Measurements from ENCODE around the gene FAM149A. TPM values are rescaled to one million over a fixed set of nuclear protein-coding genes. Genes with fewer than 3 reads are reported as not detected.

Gene FAM149A
- total and polyA plus RNA-seq, 2 donors (not counting 1 experiment from before 2014, with no cell fraction given), result 5.6 to 9.4 TPM

DNA sequence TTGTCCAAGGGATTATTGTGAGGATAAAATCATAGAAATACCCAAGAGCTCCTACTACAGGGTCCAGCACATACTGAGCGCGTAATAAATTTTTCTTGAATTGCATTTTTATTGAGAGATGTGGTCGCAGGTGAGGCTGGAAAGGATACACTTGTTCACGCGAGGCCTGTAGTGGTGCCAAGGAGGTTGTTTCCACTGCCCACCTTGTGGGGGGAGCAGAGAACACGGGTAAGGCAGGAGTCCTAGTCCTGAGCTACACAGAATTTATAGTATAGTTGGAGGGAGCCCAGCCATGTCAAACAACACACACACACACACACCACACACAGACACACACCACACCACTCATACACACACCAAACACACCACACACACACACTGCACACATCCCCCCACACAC is 55.1 kb downstream of the FAM149A start:
- H3K9ac ChIP-seq (ENCODE audit: insufficient read depth, low read length), result no peak overlapping the region
- no peaks in the 10 kb centered on the region for H4K20me1 ChIP-seq (ENCODE audit: control insufficient read depth, extremely low read depth, insufficient read depth, low read length)
- no peaks in the 10 kb centered on the region for H3K79me2 ChIP-seq (ENCODE audit: control insufficient read depth, insufficient read depth, low read length)
- H3K4me2 ChIP-seq (ENCODE audit: extremely low read depth, insufficient read depth, low read length), result no peak overlapping the region
- no peak for DNase-seq (ENCODE audit: low read depth in 2 of 2)
- H3K9me3 ChIP-seq (ENCODE audit: control insufficient read depth, insufficient read depth, low read depth, low read length), result no peaks in the 10 kb centered on the region
- no peaks in the 10 kb centered on the region for H3K4me1 ChIP-seq (ENCODE audit: control insufficient read depth, extremely low read depth, insufficient read depth, low read length)
- H3K27me3 ChIP-seq (ENCODE audit: control insufficient read depth, insufficient read depth, low read length), result no peaks in the 10 kb centered on the region
- H3K4me3 ChIP-seq (replicated peaks in 1 of 4; ENCODE audit: control extremely low read depth in 1 of 4, insufficient read depth in 1 of 4, low read depth in 3 of 4, low read length in 4 of 4), result no peak overlapping the region
- no peak overlapping the region for H3K27ac ChIP-seq (ENCODE audit: insufficient read depth, low read length)
- H3K36me3 ChIP-seq (ENCODE audit: control insufficient read depth, insufficient read depth, low read length), result no peaks in the 10 kb centered on the region
- H2AFZ ChIP-seq (ENCODE audit: low read length), result no peak overlapping the region
- TF ChIP-seq EZH2 (IDR thresholded peaks at IDR 0.05; ENCODE audit: low read length, missing control alignments), result no peak
- TF ChIP-seq, protein P1, sequence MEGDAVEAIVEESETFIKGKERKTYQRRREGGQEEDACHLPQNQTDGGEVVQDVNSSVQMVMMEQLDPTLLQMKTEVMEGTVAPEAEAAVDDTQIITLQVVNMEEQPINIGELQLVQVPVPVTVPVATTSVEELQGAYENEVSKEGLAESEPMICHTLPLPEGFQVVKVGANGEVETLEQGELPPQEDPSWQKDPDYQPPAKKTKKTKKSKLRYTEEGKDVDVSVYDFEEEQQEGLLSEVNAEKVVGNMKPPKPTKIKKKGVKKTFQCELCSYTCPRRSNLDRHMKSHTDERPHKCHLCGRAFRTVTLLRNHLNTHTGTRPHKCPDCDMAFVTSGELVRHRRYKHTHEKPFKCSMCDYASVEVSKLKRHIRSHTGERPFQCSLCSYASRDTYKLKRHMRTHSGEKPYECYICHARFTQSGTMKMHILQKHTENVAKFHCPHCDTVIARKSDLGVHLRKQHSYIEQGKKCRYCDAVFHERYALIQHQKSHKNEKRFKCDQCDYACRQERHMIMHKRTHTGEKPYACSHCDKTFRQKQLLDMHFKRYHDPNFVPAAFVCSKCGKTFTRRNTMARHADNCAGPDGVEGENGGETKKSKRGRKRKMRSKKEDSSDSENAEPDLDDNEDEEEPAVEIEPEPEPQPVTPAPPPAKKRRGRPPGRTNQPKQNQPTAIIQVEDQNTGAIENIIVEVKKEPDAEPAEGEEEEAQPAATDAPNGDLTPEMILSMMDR (conservative IDR thresholded peaks at IDR 0.05 in 1 of 2, IDR thresholded peaks at IDR 0.05 in 1 of 2; ENCODE audit: low read depth in 1 of 2, low read length in 2 of 2), result no peak

DNA sequence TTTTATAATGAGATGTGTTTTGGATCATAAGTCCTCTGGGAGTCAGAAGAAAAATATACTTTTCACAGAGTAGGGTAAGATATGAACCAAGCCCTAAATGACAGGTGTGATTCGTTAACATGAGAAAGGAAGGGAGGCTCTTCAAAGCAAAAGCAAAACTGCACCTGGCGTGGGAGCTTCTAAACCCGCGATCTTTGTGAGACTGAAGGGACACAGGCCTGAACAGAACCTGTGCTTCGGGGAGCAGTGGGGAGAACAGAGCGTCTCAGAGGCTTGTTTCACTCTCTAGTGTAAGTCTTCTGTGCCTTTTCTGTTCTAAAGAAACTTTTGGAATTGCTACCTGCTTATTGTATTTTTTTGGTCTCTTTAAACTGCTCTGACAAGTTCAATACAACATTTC is 56.6 kb downstream of the FAM149A start:
- Histone ChIP-seq H3K9ac (ENCODE audit: insufficient read depth, low read length) (no peak overlapping the region), H4K20me1 (ENCODE audit: control insufficient read depth, extremely low read depth, insufficient read depth, low read length) (no peaks in the 10 kb centered on the region)
- no peak for TF ChIP-seq EZH2 (IDR thresholded peaks at IDR 0.05; ENCODE audit: low read length, missing control alignments)
- TF ChIP-seq, protein P1 (conservative IDR thresholded peaks at IDR 0.05 in 1 of 2, IDR thresholded peaks at IDR 0.05 in 1 of 2; ENCODE audit: low read depth in 1 of 2, low read length in 2 of 2), result no peak

DNA sequence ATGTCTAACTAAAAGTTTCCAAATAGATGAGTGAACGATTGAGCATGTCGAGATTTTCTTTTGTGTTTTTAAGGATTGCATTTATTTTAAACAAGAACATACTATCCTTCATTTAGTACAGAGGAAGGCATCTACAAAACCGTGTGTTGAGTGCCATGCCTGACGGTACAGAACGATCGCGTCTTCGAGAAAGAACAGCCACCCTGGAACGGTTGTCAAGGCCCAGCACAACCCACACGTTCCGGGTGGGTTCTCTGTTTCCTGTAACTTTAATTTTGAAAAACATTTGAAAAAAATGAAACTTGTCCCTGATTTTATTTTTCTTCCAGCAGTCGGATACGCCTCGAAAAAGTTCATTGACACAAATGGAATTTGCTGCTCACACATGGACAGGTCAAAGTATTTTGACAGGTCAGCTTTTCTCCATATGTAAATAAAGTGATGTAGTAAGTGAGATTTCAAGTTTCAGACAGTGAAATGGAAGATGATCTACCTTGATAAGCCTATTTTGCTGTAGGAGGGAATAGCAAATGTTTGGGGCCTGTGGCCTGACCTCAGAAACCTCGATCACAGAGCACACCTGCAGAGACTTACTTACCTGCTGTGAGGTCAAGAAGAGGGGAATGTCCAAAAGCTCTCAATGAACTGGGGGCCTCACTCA is 62.5 kb downstream of the FAM149A start:
- no peak overlapping the region for H2AFZ ChIP-seq (ENCODE audit: low read length)
- H3K4me3 ChIP-seq (replicated peaks in 1 of 4; ENCODE audit: control extremely low read depth in 1 of 4, insufficient read depth in 1 of 4, low read depth in 3 of 4, low read length in 4 of 4), result no peak overlapping the region
- H3K4me2 ChIP-seq (ENCODE audit: extremely low read depth, insufficient read depth, low read length), result no peak overlapping the region
- H3K4me1 ChIP-seq (ENCODE audit: control insufficient read depth, extremely low read depth, insufficient read depth, low read length), result no peaks in the 10 kb centered on the region
- H3K9ac ChIP-seq (ENCODE audit: insufficient read depth, low read length), result no peak overlapping the region
- TF ChIP-seq EZH2 (IDR thresholded peaks at IDR 0.05; ENCODE audit: low read length, missing control alignments), result no peak
- TF ChIP-seq, protein P1 (conservative IDR thresholded peaks at IDR 0.05 in 1 of 2, IDR thresholded peaks at IDR 0.05 in 1 of 2; ENCODE audit: low read depth in 1 of 2, low read length in 2 of 2), result no peak
- H3K79me2 ChIP-seq (ENCODE audit: control insufficient read depth, insufficient read depth, low read length), result no peaks in the 10 kb centered on the region
- H3K27me3 ChIP-seq (ENCODE audit: control insufficient read depth, insufficient read depth, low read length), result no peaks in the 10 kb centered on the region
- H3K27ac ChIP-seq (ENCODE audit: insufficient read depth, low read length), result no peak overlapping the region
- no peak for DNase-seq (ENCODE audit: low read depth in 2 of 2)
- H3K9me3 ChIP-seq (ENCODE audit: control insufficient read depth, insufficient read depth, low read depth, low read length), result no peaks in the 10 kb centered on the region
- H3K36me3 ChIP-seq (ENCODE audit: control insufficient read depth, insufficient read depth, low read length), result no peaks in the 10 kb centered on the region
- no peaks in the 10 kb centered on the region for H4K20me1 ChIP-seq (ENCODE audit: control insufficient read depth, extremely low read depth, insufficient read depth, low read length)

More for the DNA sequence above, 56.6 kb downstream of the FAM149A start:
- Histone ChIP-seq H3K27me3 (ENCODE audit: control insufficient read depth, insufficient read depth, low read length) (no peaks in the 10 kb centered on the region), H3K9me3 (ENCODE audit: control insufficient read depth, insufficient read depth, low read depth, low read length) (no peaks in the 10 kb centered on the region), H3K4me2 (ENCODE audit: extremely low read depth, insufficient read depth, low read length) (no peak overlapping the region), H3K4me3 (replicated peaks in 1 of 4; ENCODE audit: control extremely low read depth in 1 of 4, insufficient read depth in 1 of 4, low read depth in 3 of 4, low read length in 4 of 4) (no peak overlapping the region), H3K4me1 (ENCODE audit: control insufficient read depth, extremely low read depth, insufficient read depth, low read length) (no peaks in the 10 kb centered on the region), H3K27ac (ENCODE audit: insufficient read depth, low read length) (no peak overlapping the region), H2AFZ (ENCODE audit: low read length) (no peak overlapping the region), H3K36me3 (ENCODE audit: control insufficient read depth, insufficient read depth, low read length) (no peaks in the 10 kb centered on the region), H3K79me2 (ENCODE audit: control insufficient read depth, insufficient read depth, low read length) (no peaks in the 10 kb centered on the region)
- DNase-seq (ENCODE audit: low read depth in 2 of 2), result no peak
